ENCODE data around the gene ATP13A3.

The ATP13A3 gene

DNA sequence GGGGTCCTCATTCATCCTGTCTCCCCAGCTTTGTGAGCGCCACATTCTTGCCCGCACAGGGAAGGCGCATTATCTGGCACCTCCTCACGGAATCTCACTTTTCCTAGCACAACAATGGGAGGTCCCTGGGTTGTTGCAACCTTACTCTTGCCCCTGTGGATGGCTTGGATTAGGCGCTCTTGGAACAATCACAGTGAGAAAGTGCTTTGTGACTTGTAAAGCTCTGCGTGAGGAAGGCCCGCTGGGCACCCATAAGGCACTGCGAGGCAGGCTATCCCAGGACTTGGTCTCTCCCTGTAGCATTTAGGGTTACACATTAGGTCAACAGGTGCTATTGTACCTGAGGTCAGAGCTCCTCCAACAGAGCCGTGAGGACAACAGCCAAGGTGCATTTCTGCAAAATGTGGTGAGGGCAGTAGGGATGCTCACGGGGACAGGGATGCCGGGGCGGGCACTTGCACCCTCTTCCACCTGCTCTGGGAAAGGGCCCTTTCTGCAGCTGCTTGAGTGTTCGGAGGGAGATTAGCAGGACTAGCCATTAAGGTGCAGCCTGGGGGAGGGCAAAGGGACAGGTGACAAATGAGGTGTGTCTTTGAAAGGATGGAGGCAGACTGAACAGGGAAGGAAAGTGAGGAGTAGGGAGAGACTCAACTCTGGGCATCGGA, 103.4 kb downstream of the ATP13A3 start:
- TF ChIP-seq, protein P1, sequence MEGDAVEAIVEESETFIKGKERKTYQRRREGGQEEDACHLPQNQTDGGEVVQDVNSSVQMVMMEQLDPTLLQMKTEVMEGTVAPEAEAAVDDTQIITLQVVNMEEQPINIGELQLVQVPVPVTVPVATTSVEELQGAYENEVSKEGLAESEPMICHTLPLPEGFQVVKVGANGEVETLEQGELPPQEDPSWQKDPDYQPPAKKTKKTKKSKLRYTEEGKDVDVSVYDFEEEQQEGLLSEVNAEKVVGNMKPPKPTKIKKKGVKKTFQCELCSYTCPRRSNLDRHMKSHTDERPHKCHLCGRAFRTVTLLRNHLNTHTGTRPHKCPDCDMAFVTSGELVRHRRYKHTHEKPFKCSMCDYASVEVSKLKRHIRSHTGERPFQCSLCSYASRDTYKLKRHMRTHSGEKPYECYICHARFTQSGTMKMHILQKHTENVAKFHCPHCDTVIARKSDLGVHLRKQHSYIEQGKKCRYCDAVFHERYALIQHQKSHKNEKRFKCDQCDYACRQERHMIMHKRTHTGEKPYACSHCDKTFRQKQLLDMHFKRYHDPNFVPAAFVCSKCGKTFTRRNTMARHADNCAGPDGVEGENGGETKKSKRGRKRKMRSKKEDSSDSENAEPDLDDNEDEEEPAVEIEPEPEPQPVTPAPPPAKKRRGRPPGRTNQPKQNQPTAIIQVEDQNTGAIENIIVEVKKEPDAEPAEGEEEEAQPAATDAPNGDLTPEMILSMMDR (IDR thresholded peaks at IDR 0.05) = no peak

DNA sequence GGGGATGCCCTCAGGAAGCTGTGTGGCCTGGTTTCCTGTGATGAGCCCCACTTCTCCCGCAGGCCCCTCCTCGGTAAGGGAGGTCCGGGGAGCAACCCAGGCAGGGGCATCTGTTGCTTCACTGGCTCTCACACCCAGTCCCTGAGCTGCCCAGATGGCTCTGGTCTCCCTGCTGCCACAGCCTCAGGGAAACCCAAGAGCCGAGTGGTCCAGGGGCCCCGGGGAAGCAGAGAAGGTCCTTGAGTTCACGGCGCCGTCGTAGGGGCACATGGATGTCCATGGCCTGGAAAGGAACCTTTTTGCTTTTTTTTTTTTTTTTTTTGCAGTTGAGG, 103.9 kb downstream of the ATP13A3 start:
- TF ChIP-seq, protein P1 (IDR thresholded peaks at IDR 0.05) = no peak

DNA sequence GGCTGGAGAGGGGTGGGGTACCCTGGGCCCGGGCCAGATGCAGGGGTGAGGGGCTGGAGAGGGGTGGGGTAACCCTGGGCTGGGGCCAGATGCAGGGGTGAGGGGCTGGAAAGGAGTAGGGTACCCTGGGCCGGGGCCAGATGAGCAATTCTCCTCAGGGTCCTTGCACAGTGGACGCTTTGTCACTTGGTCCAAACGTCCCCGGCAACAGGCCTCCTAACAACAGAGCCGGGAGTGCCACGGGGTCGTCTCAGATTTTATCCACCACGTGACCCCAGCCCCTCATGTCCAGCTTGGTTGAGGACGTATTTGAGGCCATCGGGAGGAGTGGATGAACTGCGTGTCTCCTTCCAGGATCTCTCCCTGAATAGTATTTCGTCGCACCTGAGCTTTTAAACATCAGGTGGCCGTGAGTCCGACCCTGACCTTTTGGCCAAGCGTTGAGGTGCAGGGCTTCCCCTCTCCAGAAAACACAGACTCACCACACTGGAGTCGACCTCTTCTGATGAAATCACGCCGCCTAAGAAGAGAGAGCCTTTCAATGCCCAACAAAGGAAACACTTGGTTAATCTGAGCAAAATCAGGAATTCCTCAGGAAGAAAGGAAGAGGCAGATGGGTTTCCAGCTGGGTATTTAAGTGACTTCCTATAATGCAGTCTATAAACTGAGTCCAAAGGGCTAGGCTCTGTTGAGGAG, 104.5 kb downstream of the ATP13A3 start:
- TF ChIP-seq, protein P1 (IDR thresholded peaks at IDR 0.05) = no peak

DNA sequence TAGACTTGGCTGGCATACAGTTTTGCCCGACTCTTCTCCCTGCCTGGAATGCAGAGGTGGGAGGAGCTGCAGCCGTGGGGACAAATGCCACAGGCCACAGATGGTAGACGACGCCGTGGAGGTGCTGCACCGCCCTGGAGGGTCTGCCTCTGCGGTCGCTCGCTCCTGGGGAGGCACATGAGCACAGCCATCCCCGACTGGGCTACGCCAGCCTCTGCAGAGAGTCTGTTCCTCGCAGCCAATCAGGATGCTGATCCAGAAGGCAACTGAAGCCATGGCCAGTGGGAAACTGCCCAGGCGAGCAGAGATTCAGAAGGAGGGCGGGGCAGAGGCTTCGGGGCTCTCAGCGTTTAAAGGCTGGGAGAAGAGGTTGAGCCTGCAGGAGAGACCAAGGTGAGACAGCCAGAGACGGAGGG, 105.3 kb downstream of the ATP13A3 start:
- TF ChIP-seq, protein P1 (IDR thresholded peaks at IDR 0.05) = no peak

DNA sequence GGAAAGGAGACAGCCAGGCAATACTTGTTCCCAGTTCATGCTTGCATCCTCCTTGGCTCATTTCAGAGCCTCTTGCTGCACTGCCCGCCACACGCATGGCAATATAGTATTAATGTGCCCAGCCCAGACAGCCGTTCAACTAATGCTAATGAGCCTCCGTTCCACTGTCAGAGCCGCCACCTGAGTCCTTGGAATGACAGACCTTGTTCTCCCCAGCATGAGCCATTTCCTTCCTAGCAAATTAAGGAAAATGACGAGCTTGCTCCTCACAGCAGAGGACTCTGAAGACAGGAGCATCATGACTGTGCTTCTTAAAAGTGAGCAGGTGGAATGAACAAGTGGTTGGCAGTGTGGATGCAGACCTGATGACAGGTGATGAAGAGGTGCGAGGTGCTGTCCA, 106.5 kb downstream of the ATP13A3 start:
- TF ChIP-seq, protein P1 (IDR thresholded peaks at IDR 0.05) = no peak

DNA sequence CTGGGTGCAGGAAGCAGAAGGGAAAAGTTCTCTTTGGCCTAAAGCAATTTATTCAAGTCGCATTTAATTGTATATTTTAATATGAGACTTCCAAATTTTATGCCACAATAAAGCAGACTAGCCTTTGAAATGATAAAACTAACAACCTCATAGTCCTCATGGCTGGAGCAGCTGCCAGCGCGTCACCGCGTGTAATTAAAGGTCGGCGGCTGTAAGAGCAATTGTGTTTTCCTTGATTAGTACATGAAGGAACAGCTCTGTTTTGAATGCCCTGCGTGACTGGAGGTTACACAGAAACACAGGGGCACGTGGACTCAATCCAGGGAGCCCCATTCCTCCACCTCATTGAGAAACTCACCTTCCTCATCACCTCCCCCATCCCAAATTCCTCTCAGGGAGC, 107.2 kb downstream of the ATP13A3 start:
- TF ChIP-seq, protein P1 (IDR thresholded peaks at IDR 0.05) = no peak

DNA sequence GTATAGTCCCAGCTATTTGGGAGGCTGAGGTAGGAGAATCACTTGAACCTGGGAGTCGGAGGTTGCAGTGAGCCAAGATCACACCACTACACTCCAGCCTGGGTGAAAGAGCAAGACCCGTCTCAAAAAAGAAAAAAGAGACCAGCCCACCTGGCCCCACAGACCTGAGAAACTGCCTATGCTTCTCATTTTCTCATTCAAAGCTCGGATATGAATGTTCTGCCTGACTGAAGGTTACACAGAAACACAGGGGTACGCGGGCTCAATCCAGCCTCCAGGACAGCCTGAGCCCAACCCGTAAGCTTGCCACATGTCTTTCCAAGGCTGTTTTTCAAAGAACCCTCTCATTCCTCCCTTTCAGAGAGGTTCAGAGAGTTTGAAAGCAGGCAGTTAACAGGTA, 107.6 kb downstream of the ATP13A3 start:
- TF ChIP-seq, protein P1 (IDR thresholded peaks at IDR 0.05) = no peak

All from LNCAP (cell line).